HCT116 (cell line): ENCODE results near the gene OTUD4.

ENCODE experiments used
- CEBPB ChIP-seq: IDR thresholded peaks from 2 replicates; pipeline ENCODE4 v1.6.1; 2012; ENCODE audit warnings: low read depth
- CTCF ChIP-seq, 3 experiments: fragments of 200-600 bp in 1 of 3; sonication (generic) in 1 of 3; IDR thresholded peaks in 2 of 3; conservative IDR thresholded peaks in 1 of 3; 2 replicates each; pipeline ENCODE4 v1.5.1; 2012 to 2017; ENCODE audit warnings: low read depth in 2 of 3, low read length in 2 of 3, antibody characterized with exemption in 1 of 3, borderline replicate concordance in 1 of 3, control low read depth in 1 of 3, mild to moderate bottlenecking in 1 of 3, mixed read lengths in 1 of 3, mixed run types in 1 of 3, moderate library complexity in 1 of 3; ENCODE audit not compliant: insufficient read depth in 1 of 3
- ELF1 ChIP-seq: IDR thresholded peaks from 2 replicates; pipeline ENCODE4 v1.6.1; 2012; ENCODE audit warnings: low read depth, borderline replicate concordance
- EZH2 ChIP-seq: fragments of 200-600 bp; sonication (generic); IDR thresholded peaks from 2 replicates; pipeline ENCODE4 v1.6.1; 2017; ENCODE audit warnings: antibody characterized with exemption, mixed run types
- EZH2phosphoT487 ChIP-seq: fragments of 200-600 bp; IDR thresholded peaks from 2 replicates; pipeline ENCODE4 v1.6.1; 2018; ENCODE audit warnings: antibody characterized with exemption, borderline replicate concordance
- POLR2A ChIP-seq: IDR thresholded peaks from 2 replicates; pipeline ENCODE4 v1.7.0; 2011; ENCODE audit warnings: borderline replicate concordance; ENCODE audit not compliant: insufficient read depth, insufficient read length; ENCODE audit errors: extremely low read depth
- POLR2AphosphoS5 ChIP-seq: IDR thresholded peaks from 2 replicates; pipeline ENCODE4 v1.6.1; 2011; ENCODE audit warnings: mild to moderate bottlenecking, low read depth, low read length, moderate library complexity
- RAD21 ChIP-seq: IDR thresholded peaks from 2 replicates; pipeline ENCODE4 v1.6.1; 2012; ENCODE audit warnings: low read depth, mild to moderate bottlenecking
- TCF7L2 ChIP-seq: IDR thresholded peaks from 2 replicates; pipeline ENCODE4 v1.7.0; 2011; ENCODE audit warnings: borderline replicate concordance, inconsistent platforms; ENCODE audit not compliant: insufficient read depth, insufficient read length; ENCODE audit errors: extremely low read depth
- ZNF274 ChIP-seq: fragments of 200-500 bp; sonication (Bioruptor generic); IDR thresholded peaks from 2 replicates; pipeline ENCODE4 v1.6.1; 2014; ENCODE audit warnings: mild to moderate bottlenecking, low read depth, low read length, inconsistent platforms

- TF ChIP-seq POLR2A (no peak), EZH2 (no peak), CTCF (IDR thresholded peaks at IDR 0.05 in 2 of 3, conservative IDR thresholded peaks at IDR 0.05 in 1 of 3; ENCODE audit: borderline replicate concordance in 1 of 3, insufficient read depth in 1 of 3, low read depth in 2 of 3, low read length in 2 of 3) (no peak), ELF1 (no peak), RAD21 (no peak), EZH2phosphoT487 (no peak), POLR2AphosphoS5 (peak; percentile 41; the same call in 1 of the 2 replicates), ZNF274 (no peak), TCF7L2 (no peak), CEBPB (no peak)
These were observed 1.0 kb downstream of the OTUD4 start for GRCh38 chr4:145179281-145179860.
